ENCODE results near the gene GABRR3. TPM values are rescaled to one million over a fixed set of nuclear protein-coding genes. Genes with fewer than 3 reads are reported as not detected.

GABRR3 gene
- total RNA-seq, 1 experiment from 2014 or later: not detected

DNA sequence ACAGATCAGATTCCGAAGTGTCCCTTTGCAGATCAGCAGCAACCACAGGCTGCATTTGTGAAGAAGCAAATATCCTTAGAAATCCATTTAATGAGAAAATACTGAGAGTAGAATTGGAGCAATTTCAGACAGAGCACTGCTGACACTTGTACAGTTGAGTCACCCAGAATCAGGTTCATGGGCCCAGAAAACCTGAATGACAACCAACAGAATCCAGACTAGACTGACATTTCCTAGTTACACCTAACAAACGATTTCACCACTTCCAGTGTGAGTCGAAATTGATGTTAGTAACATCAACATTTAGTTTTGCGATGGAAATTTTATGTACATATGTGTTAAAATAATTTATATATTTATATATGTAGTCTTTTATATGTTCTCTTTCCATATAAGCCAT, 16.8 kb downstream of the GABRR3 start:
- H3K27ac Mint-ChIP-seq (ENCODE audit: unreplicated experiment): no peak overlapping the region
- H3K9me3 Mint-ChIP-seq (ENCODE audit: unreplicated experiment): no peaks in the 10 kb centered on the region
- H3K9me3 ChIP-seq: no peaks in the 10 kb centered on the region
- ChIA-PET POLR2A (no interaction called here), CTCF (no interaction called here)
- intact Hi-C loops (cut with micrococcal nuclease; ENCODE audit: unreplicated experiment): no loop called here
- no peak overlapping the region for H3K4me3 ChIP-seq (ENCODE audit: low read depth, low read length)
- H3K36me3 ChIP-seq (ENCODE audit: control insufficient read depth, insufficient read depth, low read length): no peaks in the 10 kb centered on the region
- H3K4me1 Mint-ChIP-seq (ENCODE audit: low read depth, unreplicated experiment): peaks cover 4% of the 10 kb centered on the region
- no peaks in the 10 kb centered on the region for H3K36me3 Mint-ChIP-seq (ENCODE audit: insufficient read depth, unreplicated experiment)
- TF ChIP-seq, protein P1, sequence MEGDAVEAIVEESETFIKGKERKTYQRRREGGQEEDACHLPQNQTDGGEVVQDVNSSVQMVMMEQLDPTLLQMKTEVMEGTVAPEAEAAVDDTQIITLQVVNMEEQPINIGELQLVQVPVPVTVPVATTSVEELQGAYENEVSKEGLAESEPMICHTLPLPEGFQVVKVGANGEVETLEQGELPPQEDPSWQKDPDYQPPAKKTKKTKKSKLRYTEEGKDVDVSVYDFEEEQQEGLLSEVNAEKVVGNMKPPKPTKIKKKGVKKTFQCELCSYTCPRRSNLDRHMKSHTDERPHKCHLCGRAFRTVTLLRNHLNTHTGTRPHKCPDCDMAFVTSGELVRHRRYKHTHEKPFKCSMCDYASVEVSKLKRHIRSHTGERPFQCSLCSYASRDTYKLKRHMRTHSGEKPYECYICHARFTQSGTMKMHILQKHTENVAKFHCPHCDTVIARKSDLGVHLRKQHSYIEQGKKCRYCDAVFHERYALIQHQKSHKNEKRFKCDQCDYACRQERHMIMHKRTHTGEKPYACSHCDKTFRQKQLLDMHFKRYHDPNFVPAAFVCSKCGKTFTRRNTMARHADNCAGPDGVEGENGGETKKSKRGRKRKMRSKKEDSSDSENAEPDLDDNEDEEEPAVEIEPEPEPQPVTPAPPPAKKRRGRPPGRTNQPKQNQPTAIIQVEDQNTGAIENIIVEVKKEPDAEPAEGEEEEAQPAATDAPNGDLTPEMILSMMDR (IDR thresholded peaks at IDR 0.05; ENCODE audit: insufficient read depth in 1 of 2, low read depth in 1 of 2, low read length in 1 of 2, severe bottlenecking in 1 of 2, unreplicated experiment in 1 of 2): no peak
- no peak overlapping the region for H3K4me3 Mint-ChIP-seq (ENCODE audit: unreplicated experiment)
- no TSS peak for BruUV-seq (replicated peaks)
- H3K27me3 Mint-ChIP-seq (ENCODE audit: insufficient read depth, unreplicated experiment): peaks cover 3% of the 10 kb centered on the region
- DNase-seq: no peak
- H3K27me3 ChIP-seq (replicated peaks; ENCODE audit: control insufficient read depth, insufficient read depth, low read length): no peaks in the 10 kb centered on the region
- no peaks in the 10 kb centered on the region for H3K4me1 ChIP-seq

DNA sequence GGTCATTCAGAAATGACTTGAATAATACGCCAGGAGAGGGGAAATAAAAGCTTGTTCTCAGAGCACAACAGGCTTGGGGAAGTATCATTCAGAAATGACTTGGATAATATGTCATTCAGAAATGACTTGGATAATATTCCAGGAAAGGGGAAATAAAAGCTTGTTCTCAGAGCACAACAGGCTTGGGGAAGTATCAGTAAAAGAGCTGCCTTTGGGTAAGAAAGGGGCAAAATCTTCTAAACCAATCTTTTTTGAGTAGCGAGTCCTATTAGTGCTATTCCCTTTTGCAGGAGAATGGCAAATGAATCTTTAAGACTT, 20.9 kb downstream of the GABRR3 start:
- no peaks in the 10 kb centered on the region for H3K36me3 ChIP-seq (ENCODE audit: control insufficient read depth, insufficient read depth, low read length)
- CTCF ChIA-PET: interaction anchor here (1.4 kb wide), 1 partner anchor 9 kb away, joined by 5 read pairs; no protein-coding TSS in a partner anchor
- no peaks in the 10 kb centered on the region for H3K36me3 Mint-ChIP-seq (ENCODE audit: insufficient read depth, unreplicated experiment)
- H3K9me3 Mint-ChIP-seq (ENCODE audit: unreplicated experiment): no peaks in the 10 kb centered on the region
- H3K27me3 ChIP-seq (replicated peaks; ENCODE audit: control insufficient read depth, insufficient read depth, low read length): no peaks in the 10 kb centered on the region
- no peaks in the 10 kb centered on the region for H3K9me3 ChIP-seq
- no peaks in the 10 kb centered on the region for H3K27me3 Mint-ChIP-seq (ENCODE audit: insufficient read depth, unreplicated experiment)
- H3K4me1 Mint-ChIP-seq (ENCODE audit: low read depth, unreplicated experiment): no peaks in the 10 kb centered on the region
- intact Hi-C loops (cut with micrococcal nuclease; ENCODE audit: unreplicated experiment): no loop called here
- BruUV-seq (replicated peaks): no TSS peak
- peaks cover 13% of the 10 kb centered on the region for H3K4me1 ChIP-seq
- POLR2A ChIA-PET: interaction anchor here (0.7 kb wide), 1 partner anchor 22 kb away, joined by 3 read pairs; no protein-coding TSS in a partner anchor
- no peak for DNase-seq
- no peak overlapping the region for H3K4me3 Mint-ChIP-seq (ENCODE audit: unreplicated experiment)
- no peak overlapping the region for H3K27ac Mint-ChIP-seq (ENCODE audit: unreplicated experiment)
- no peak overlapping the region for H3K4me3 ChIP-seq (ENCODE audit: low read depth, low read length)
- TF ChIP-seq, protein P1 (IDR thresholded peaks at IDR 0.05; ENCODE audit: insufficient read depth in 1 of 2, low read depth in 1 of 2, low read length in 1 of 2, severe bottlenecking in 1 of 2, unreplicated experiment in 1 of 2): no peak

GRCh38 chr3:98013411-98014267, 21.5 kb downstream of the GABRR3 start:
- no peaks in the 10 kb centered on the region for H3K36me3 ChIP-seq (ENCODE audit: control insufficient read depth, insufficient read depth, low read length)
- no peak for DNase-seq
- BruUV-seq (replicated peaks): no TSS peak
- CTCF ChIA-PET: interaction anchor here (1.4 kb wide), 1 partner anchor 10 kb away, joined by 5 read pairs; no protein-coding TSS in a partner anchor
- no peak overlapping the region for H3K4me3 ChIP-seq (ENCODE audit: low read depth, low read length)
- Mint-ChIP-seq H3K4me3 (ENCODE audit: unreplicated experiment) (no peak overlapping the region), H3K4me1 (ENCODE audit: low read depth, unreplicated experiment) (no peaks in the 10 kb centered on the region), H3K27ac (ENCODE audit: unreplicated experiment) (no peak overlapping the region), H3K27me3 (ENCODE audit: insufficient read depth, unreplicated experiment) (no peaks in the 10 kb centered on the region), H3K9me3 (ENCODE audit: unreplicated experiment) (no peaks in the 10 kb centered on the region), H3K36me3 (ENCODE audit: insufficient read depth, unreplicated experiment) (no peaks in the 10 kb centered on the region)
- H3K27me3 ChIP-seq (replicated peaks; ENCODE audit: control insufficient read depth, insufficient read depth, low read length): no peaks in the 10 kb centered on the region
- TF ChIP-seq, protein P1 (IDR thresholded peaks at IDR 0.05; ENCODE audit: insufficient read depth in 1 of 2, low read depth in 1 of 2, low read length in 1 of 2, severe bottlenecking in 1 of 2, unreplicated experiment in 1 of 2): no peak
- POLR2A ChIA-PET: no interaction called here
- intact Hi-C loops (cut with micrococcal nuclease; ENCODE audit: unreplicated experiment): no loop called here
- H3K9me3 ChIP-seq: no peaks in the 10 kb centered on the region
- H3K4me1 ChIP-seq: peaks cover 13% of the 10 kb centered on the region

All from Caco-2 (cell line).